H1 (cell line): ENCODE results near the gene STK32C.

ENCODE experiments used
- BCL11A ChIP-seq, 2 experiments: IDR thresholded peaks; one replicate each; pipeline ENCODE4 v1.6.1; 2011; ENCODE audit warnings: low read depth in 2 of 2, low read length in 2 of 2, mild to moderate bottlenecking in 2 of 2
- CTCF ChIP-seq, 3 experiments: IDR thresholded peaks; 1 replicate in 2 of 3; 2 replicates in 1 of 3; pipeline versions ENCODE4 v1.5.1 to v1.6.1; 2011; ENCODE audit warnings: low read length in 3 of 3, mild to moderate bottlenecking in 3 of 3, inconsistent platforms in 2 of 3, low read depth in 1 of 3, moderate library complexity in 1 of 3; ENCODE audit not compliant: insufficient read depth in 1 of 3; ENCODE audit errors: control extremely low read depth in 1 of 3
- JUND ChIP-seq: IDR thresholded peaks from 2 replicates; pipeline ENCODE4 v1.6.1; 2011; ENCODE audit warnings: mild to moderate bottlenecking, improper control_type of control experiment, low read length
- NRF1 ChIP-seq: IDR thresholded peaks from 2 replicates; pipeline ENCODE4 v1.6.1; 2011; ENCODE audit warnings: mild to moderate bottlenecking, low read depth, low read length, improper control_type of control experiment
- POLR2A ChIP-seq, 2 experiments: IDR thresholded peaks; 1 replicate in 1 of 2; 2 replicates in 1 of 2; pipeline ENCODE4 v1.6.1; 2011; ENCODE audit warnings: low read depth in 2 of 2, low read length in 2 of 2, mild to moderate bottlenecking in 2 of 2; ENCODE audit errors: control extremely low read depth in 1 of 2
- POLR2AphosphoS5 ChIP-seq: IDR thresholded peaks from 2 replicates; pipeline ENCODE4 v1.6.1; 2011; ENCODE audit warnings: low read depth, low read length
- RAD21 ChIP-seq, 2 experiments: IDR thresholded peaks in 1 of 2; conservative IDR thresholded peaks in 1 of 2; 2 replicates each; pipeline ENCODE4 v1.6.1; 2011; ENCODE audit warnings: low read depth in 2 of 2, low read length in 2 of 2, improper control_type of control experiment in 1 of 2, inconsistent platforms in 1 of 2, mild to moderate bottlenecking in 1 of 2, moderate library complexity in 1 of 2
- RBBP5 ChIP-seq: IDR thresholded peaks from 2 replicates; pipeline ENCODE4 v1.7.1; 2012; ENCODE audit warnings: low read depth, mild to moderate bottlenecking, inconsistent platforms, low read length, moderate library complexity, borderline replicate concordance
- RXRA ChIP-seq: IDR thresholded peaks from 2 replicates; pipeline ENCODE4 v1.6.1; 2011; ENCODE audit warnings: low read depth, mild to moderate bottlenecking, low read length, moderate library complexity; ENCODE audit not compliant: insufficient read depth
- SIN3A ChIP-seq, 2 experiments: IDR thresholded peaks in 1 of 2; conservative IDR thresholded peaks in 1 of 2; 2 replicates each; pipeline ENCODE4 v1.6.1; 2011 to 2012; ENCODE audit warnings: low read length in 2 of 2, improper control_type of control experiment in 1 of 2, low read depth in 1 of 2, mild to moderate bottlenecking in 1 of 2
- SP2 ChIP-seq: IDR thresholded peaks from 2 replicates; pipeline ENCODE4 v1.6.1; 2012; ENCODE audit warnings: mild to moderate bottlenecking, low read length, inconsistent platforms
- TF ChIP-seq, protein P1 (sequence below): IDR thresholded peaks from 2 replicates; pipeline ENCODE4 v1.6.1; 2012; ENCODE audit warnings: inconsistent platforms

DNA sequence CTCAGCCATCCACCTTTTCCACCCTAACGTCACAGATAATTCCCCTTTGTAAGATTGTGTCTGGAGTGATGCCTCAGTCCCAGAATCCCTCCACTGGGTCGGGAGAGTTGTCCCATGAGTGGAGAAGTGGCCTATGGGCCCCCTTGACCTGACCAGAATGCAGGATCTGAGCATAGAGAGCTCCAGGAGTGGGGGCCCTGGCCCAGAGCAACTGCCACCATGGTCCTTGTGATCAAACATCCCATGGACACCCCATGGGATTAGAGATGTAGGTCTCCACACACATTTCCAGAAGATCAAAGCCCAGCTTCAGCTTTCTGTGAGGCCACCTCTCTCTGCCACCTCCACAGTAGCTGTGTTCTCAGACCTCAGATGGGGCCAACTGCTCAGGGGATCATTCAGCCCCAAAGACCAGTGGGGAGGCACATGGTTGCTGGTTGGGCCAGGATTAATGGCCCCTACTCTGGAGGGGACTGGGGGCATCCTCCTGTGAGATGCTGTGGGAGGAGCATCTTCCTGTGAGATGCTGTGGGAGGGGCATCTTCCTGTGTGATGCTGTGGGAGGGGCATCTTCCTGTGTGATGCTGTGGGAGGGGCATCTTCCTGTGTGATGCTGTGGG is 149.5 kb downstream of the STK32C start:
- no peak for TF ChIP-seq CTCF (IDR thresholded peaks at IDR 0.05; ENCODE audit: control extremely low read depth in 1 of 3, insufficient read depth in 1 of 3, low read depth in 1 of 3, low read length in 3 of 3)
- TF ChIP-seq RXRA, result no peak
- no peak for TF ChIP-seq NRF1
- TF ChIP-seq POLR2AphosphoS5, result no peak
- no peak for TF ChIP-seq POLR2A (IDR thresholded peaks at IDR 0.05; ENCODE audit: control extremely low read depth in 1 of 2, low read depth in 2 of 2, low read length in 2 of 2)
- TF ChIP-seq SIN3A (conservative IDR thresholded peaks at IDR 0.05 in 1 of 2, IDR thresholded peaks at IDR 0.05 in 1 of 2; ENCODE audit: low read depth in 1 of 2, low read length in 2 of 2), result no peak
- no peak for TF ChIP-seq RAD21 (IDR thresholded peaks at IDR 0.05 in 1 of 2, conservative IDR thresholded peaks at IDR 0.05 in 1 of 2; ENCODE audit: low read depth in 2 of 2, low read length in 2 of 2)
- no peak for TF ChIP-seq RBBP5
- no peak for TF ChIP-seq JUND
- no peak for TF ChIP-seq BCL11A (IDR thresholded peaks at IDR 0.05; ENCODE audit: low read depth in 2 of 2, low read length in 2 of 2)
- TF ChIP-seq, protein P1, sequence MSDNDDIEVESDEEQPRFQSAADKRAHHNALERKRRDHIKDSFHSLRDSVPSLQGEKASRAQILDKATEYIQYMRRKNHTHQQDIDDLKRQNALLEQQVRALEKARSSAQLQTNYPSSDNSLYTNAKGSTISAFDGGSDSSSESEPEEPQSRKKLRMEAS, result no peak
- no peak for TF ChIP-seq SP2
